Vagina (tissue), 2 donors: ENCODE data around the gene ZNF692.

ENCODE experiments used
- POLR2A ChIP-seq, 2 donors: fragments of 450-650 bp; IDR thresholded peaks; one replicate each; pipeline ENCODE4 v1.6.1; 2017; ENCODE audit warnings: antibody characterized with exemption in 2 of 2, mild to moderate bottlenecking in 2 of 2, moderate library complexity in 2 of 2
- POLR2AphosphoS5 ChIP-seq, 2 donors: sonication (generic); formaldehyde crosslinking; IDR thresholded peaks; one replicate each; pipeline ENCODE4 v1.9.0; 2017; ENCODE audit warnings: antibody characterized with exemption in 2 of 2, mild to moderate bottlenecking in 2 of 2, low read depth in 1 of 2; ENCODE audit not compliant: insufficient read depth in 1 of 2
- TF ChIP-seq, protein P1 (sequence below), 3 experiments: fragments of 450-650 bp in 2 of 3; fragments of 200-600 bp in 1 of 3; sonication (generic) in 1 of 3; IDR thresholded peaks; one replicate each; pipeline ENCODE4 v1.5.1; 2017 to 2019; ENCODE audit warnings: antibody characterized with exemption in 3 of 3, mild to moderate bottlenecking in 2 of 3, moderate library complexity in 2 of 3

DNA sequence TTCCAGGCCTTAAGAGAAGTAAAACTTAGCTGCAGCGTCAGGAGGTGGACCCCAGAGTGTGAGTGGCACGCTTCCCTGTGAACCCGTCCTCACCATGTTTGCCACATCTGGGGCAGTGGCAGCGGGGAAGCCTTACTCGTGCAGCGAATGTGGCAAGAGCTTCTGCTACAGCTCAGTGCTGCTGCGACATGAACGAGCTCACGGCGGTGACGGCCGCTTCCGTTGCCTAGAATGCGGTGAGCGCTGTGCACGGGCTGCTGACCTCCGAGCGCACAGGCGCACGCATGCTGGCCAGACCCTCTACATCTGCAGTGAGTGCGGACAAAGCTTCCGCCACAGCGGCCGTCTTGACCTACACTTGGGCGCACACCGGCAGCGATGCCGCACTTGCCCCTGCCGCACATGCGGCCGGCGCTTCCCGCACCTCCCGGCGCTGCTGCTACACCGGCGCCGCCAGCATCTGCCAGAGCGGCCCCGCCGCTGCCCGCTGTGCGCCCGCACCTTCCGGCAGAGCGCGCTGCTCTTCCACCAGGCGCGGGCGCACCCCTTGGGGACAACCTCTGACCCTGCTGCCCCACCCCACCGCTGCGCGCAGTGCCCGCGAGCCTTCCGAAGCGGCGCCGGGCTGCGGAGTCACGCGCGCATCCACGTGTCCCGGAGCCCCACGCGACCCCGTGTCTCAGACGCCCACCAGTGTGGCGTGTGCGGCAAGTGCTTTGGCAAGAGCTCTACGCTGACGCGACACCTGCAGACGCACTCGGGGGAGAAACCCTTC is 11.5 kb downstream of the ZNF692 start:
- TF ChIP-seq, protein P1, sequence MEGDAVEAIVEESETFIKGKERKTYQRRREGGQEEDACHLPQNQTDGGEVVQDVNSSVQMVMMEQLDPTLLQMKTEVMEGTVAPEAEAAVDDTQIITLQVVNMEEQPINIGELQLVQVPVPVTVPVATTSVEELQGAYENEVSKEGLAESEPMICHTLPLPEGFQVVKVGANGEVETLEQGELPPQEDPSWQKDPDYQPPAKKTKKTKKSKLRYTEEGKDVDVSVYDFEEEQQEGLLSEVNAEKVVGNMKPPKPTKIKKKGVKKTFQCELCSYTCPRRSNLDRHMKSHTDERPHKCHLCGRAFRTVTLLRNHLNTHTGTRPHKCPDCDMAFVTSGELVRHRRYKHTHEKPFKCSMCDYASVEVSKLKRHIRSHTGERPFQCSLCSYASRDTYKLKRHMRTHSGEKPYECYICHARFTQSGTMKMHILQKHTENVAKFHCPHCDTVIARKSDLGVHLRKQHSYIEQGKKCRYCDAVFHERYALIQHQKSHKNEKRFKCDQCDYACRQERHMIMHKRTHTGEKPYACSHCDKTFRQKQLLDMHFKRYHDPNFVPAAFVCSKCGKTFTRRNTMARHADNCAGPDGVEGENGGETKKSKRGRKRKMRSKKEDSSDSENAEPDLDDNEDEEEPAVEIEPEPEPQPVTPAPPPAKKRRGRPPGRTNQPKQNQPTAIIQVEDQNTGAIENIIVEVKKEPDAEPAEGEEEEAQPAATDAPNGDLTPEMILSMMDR (IDR thresholded peaks at IDR 0.05), result no peak
- TF ChIP-seq POLR2A (IDR thresholded peaks at IDR 0.05) (no peak), POLR2AphosphoS5 (IDR thresholded peaks at IDR 0.05; ENCODE audit: insufficient read depth in 1 of 2, low read depth in 1 of 2) (no peak)
